Chondrocyte (in vitro differentiated cells): Measurements from ENCODE around the gene FHIT. TPM values are rescaled to one million over a fixed set of nuclear protein-coding genes. Genes with fewer than 3 reads are reported as not detected.

Experiments used
- DNase-seq: peaks from one replicate; pipeline ENCODE4 v3.0.0; 2021; ENCODE audit warnings: mixed read lengths, low spot score
- H3K27ac Mint-ChIP-seq: one replicate; pipeline ENCODE4 v1.8.0; 2021; ENCODE audit warnings: mild to moderate bottlenecking, moderate library complexity, mixed read lengths; ENCODE audit not compliant: unreplicated experiment
- H3K27me3 Mint-ChIP-seq: 2 replicates; pipeline ENCODE4 v1.8.0; 2021; ENCODE audit warnings: low read depth, mixed read lengths
- H3K36me3 Mint-ChIP-seq: 2 replicates; pipeline ENCODE4 v1.8.0; 2021; ENCODE audit warnings: low read depth, mixed read lengths
- H3K4me1 Mint-ChIP-seq: 2 replicates; pipeline ENCODE4 v1.8.0; 2021; ENCODE audit warnings: low read depth, mild to moderate bottlenecking, mixed read lengths
- H3K4me3 Mint-ChIP-seq: one replicate; pipeline ENCODE4 v1.8.0; 2021; ENCODE audit warnings: mild to moderate bottlenecking, moderate library complexity, mixed read lengths; ENCODE audit not compliant: unreplicated experiment
- H3K9me3 Mint-ChIP-seq: 2 replicates; pipeline ENCODE4 v1.8.0; 2021; ENCODE audit warnings: low read depth, mixed read lengths
- total RNA-seq: library from RNA; stranded (reverse); gene quantifications from 3 replicates; pipeline ENCODE4 v1.2.1, GENCODE V29; 2021
- TF ChIP-seq, protein P1 (sequence below): fragments of 200-600 bp; sonication (generic); IDR thresholded peaks from 2 replicates; pipeline ENCODE4 v1.5.0; 2021; ENCODE audit warnings: antibody characterized with exemption, mild to moderate bottlenecking, moderate library complexity

The FHIT gene
- total RNA-seq, 1 donor from 2014 or later = 3.8 TPM

DNA sequence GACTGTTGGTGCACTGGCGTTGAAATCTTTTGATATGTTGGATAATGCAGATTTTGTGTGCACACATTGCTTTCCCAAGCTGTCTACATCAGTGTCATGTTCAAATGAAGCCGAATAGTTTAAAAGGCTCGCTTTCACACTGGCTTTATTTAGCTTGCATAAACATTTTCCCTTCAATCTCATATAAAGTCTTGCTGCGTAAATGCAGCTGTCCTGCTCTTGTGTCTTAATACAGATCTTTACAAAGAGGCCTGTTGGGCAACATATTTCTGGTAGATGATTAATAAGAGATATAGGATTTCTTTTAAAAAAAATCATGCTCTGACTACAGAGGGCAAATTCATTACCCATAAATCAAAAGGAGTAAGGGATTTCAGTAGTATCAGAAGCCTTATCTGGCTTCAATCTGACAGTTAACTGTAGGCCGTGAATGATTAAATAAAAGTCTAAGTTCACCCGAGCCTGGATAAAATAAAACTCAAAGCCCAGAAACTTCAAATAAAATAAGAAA, 937.2 kb downstream of the FHIT start:
- Mint-ChIP-seq H3K9me3 (peaks cover 3% of the 10 kb centered on the region), H3K27ac (no peak overlapping the region), H3K4me1 (peaks cover 21% of the 10 kb centered on the region), H3K4me3 (no peak overlapping the region), H3K27me3 (no peaks in the 10 kb centered on the region), H3K36me3 (no peaks in the 10 kb centered on the region)
- no peak for DNase-seq
- TF ChIP-seq, protein P1, sequence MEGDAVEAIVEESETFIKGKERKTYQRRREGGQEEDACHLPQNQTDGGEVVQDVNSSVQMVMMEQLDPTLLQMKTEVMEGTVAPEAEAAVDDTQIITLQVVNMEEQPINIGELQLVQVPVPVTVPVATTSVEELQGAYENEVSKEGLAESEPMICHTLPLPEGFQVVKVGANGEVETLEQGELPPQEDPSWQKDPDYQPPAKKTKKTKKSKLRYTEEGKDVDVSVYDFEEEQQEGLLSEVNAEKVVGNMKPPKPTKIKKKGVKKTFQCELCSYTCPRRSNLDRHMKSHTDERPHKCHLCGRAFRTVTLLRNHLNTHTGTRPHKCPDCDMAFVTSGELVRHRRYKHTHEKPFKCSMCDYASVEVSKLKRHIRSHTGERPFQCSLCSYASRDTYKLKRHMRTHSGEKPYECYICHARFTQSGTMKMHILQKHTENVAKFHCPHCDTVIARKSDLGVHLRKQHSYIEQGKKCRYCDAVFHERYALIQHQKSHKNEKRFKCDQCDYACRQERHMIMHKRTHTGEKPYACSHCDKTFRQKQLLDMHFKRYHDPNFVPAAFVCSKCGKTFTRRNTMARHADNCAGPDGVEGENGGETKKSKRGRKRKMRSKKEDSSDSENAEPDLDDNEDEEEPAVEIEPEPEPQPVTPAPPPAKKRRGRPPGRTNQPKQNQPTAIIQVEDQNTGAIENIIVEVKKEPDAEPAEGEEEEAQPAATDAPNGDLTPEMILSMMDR = no peak

DNA sequence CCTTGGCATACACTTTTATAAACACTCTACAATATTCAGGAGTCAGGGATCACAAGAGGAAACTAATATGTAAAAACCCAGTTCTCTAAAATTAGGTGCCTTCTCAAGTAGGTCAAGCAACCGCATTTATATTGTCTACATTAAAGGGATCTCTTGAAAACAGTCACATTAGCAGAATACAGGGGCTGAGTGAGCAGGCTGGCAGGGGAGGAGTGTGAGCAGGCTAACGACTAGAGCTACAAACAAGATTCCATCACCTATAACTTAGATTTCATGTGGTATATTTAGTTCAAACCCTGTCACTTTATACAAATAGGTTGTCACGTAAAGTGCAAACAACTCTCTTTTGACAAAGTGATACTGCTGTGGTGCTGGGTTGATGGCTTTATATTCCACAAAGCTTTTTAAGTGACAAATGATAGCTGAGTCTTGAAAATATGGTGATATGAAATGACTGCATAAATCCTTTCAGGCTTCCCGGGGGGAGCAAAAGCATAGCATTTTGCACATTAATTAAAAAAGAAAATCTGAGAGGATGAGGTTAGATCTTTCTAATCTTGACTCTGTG, 937.9 kb downstream of the FHIT start:
- DNase-seq = no peak
- Mint-ChIP-seq H3K27ac (no peak overlapping the region), H3K9me3 (peaks cover 3% of the 10 kb centered on the region), H3K27me3 (no peaks in the 10 kb centered on the region), H3K4me3 (no peak overlapping the region), H3K36me3 (no peaks in the 10 kb centered on the region), H3K4me1 (peaks cover 20% of the 10 kb centered on the region)
- TF ChIP-seq, protein P1 = no peak

DNA sequence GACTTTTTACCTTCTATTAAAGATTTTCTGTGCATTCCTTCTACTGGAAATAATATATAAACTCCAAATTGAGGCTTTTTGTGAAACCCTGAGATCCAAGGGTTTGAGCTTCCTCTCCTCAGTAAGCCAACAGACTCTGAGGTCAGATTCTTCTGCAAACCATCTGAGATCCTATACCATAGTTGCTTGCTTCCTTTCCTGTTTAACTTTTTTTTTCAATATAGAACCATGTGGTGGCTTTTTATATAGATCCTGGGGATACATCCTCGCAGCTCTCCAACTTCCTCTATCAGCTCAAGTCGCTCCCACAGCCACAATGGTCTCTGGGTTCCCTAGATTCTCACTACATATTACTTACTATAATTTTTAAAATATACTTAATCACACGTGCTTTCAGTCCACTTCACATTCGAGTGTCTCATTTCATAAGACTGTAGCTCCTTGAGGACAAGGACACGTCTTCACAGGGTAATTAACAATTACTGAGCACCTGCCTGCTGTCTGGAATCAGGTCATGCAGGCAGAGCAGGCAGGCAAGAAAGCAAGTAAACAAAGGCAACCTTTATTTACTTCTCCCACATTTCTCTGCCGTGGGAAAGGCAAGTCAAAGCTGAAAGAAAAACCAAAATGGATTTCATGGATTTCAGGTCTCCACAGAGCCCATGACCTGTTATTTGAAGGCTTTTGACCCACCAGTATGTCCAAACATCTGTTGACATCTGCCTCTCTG, 941.5 kb downstream of the FHIT start:
- no peak overlapping the region for H3K27ac Mint-ChIP-seq
- no peak overlapping the region for H3K4me3 Mint-ChIP-seq
- H3K9me3 Mint-ChIP-seq = no peaks in the 10 kb centered on the region
- TF ChIP-seq, protein P1 = no peak
- DNase-seq = no peak
- H3K4me1 Mint-ChIP-seq = peaks cover 7% of the 10 kb centered on the region
- H3K27me3 Mint-ChIP-seq = no peaks in the 10 kb centered on the region
- no peaks in the 10 kb centered on the region for H3K36me3 Mint-ChIP-seq

DNA sequence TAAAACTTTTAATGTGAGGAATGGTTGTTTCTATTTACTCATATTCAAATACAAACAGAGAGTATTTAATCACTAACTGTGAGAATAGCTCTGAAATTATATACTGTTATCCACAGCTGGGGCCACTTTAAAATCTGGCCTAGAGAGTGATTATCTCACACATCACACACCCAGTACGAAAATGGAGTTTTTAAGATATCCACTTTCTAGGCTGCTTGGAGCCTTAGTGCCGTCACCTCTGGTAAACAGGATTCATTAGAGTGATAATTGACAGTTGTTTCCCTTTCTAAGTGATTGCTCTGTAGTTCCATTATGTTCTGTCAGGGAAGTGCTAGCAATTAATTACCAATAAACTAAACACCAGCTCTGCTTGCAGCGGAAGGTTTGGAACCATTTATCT, 942.4 kb downstream of the FHIT start:
- Mint-ChIP-seq H3K4me1 (peaks cover 15% of the 10 kb centered on the region), H3K9me3 (no peaks in the 10 kb centered on the region), H3K36me3 (no peaks in the 10 kb centered on the region), H3K4me3 (no peak overlapping the region), H3K27me3 (no peaks in the 10 kb centered on the region), H3K27ac (no peak overlapping the region)
- DNase-seq = no peak
- TF ChIP-seq, protein P1 = no peak

DNA sequence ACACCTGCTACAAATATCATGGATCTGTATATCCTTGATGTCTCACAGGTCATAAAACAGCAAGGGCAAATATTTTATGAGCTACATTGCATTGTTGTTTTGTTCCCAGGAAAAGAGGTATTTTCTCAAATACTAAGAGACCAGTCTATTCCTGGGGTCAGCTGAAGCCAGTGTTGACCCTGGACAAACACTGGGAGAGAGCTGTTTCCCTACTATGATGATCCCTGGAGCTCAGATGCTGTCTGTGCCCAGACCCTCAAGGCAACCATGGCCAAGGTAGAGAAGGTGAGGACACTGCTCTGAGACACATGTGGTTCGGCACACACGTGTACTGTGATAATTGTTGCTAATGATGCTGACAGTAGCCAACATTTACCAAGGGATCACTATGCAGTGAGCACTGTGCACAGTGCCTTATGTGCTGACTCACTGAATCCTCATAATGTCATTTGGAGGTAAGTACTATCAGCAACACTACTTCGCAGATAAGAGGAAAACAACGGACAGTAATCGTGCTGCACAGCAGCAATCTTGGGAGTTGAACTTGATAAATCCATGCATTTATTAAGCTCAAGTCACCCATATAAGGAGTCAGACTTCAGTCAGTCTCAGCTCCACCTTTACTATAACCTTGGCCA, 943.6 kb downstream of the FHIT start:
- Mint-ChIP-seq H3K4me3 (no peak overlapping the region), H3K27me3 (no peaks in the 10 kb centered on the region), H3K4me1 (peaks cover 27% of the 10 kb centered on the region), H3K36me3 (no peaks in the 10 kb centered on the region), H3K9me3 (no peaks in the 10 kb centered on the region), H3K27ac (no peak overlapping the region)
- TF ChIP-seq, protein P1 = no peak
- DNase-seq = no peak
